ENCODE results near the gene FBXL2. TPM values are rescaled to one million over a fixed set of nuclear protein-coding genes. Genes with fewer than 3 reads are reported as not detected.

Gene FBXL2
- total RNA-seq, 6 experiments from 2014 or later, result 8.1 to 12.2 (median 10.3) TPM

GRCh38 chr3:33236005-33236404 is 41.2 kb upstream of the FBXL2 start:
- DNase-seq, result no peak
- H3K27ac Mint-ChIP-seq, result no peak overlapping the region
- peaks cover 9% of the 10 kb centered on the region; the same call in 1 of the 2 replicates for H3K9me3 Mint-ChIP-seq
- peaks cover 5% of the 10 kb centered on the region for H3K27me3 Mint-ChIP-seq (ENCODE audit: insufficient read depth)
- TF ChIP-seq CTCF (IDR thresholded peaks at IDR 0.05), result no peak
- H3K4me1 Mint-ChIP-seq (ENCODE audit: low read depth), result peaks cover 5% of the 10 kb centered on the region
- no peaks in the 10 kb centered on the region for H3K36me3 Mint-ChIP-seq (ENCODE audit: low read depth)
- no peak overlapping the region for H3K4me3 Mint-ChIP-seq

- Mint-ChIP-seq H3K36me3 (ENCODE audit: low read depth) (no peaks in the 10 kb centered on the region), H3K9me3 (peaks cover 9% of the 10 kb centered on the region; the same call in 1 of the 2 replicates), H3K4me1 (ENCODE audit: low read depth) (no peaks in the 10 kb centered on the region), H3K27ac (no peak overlapping the region), H3K4me3 (no peak overlapping the region), H3K27me3 (ENCODE audit: insufficient read depth) (peaks cover 8% of the 10 kb centered on the region)
- no peak for TF ChIP-seq CTCF (IDR thresholded peaks at IDR 0.05)
- no peak for DNase-seq
These were observed 39.8 kb upstream of the FBXL2 start for GRCh38 chr3:33237439-33237838.

GRCh38 chr3:33238923-33239322 is 38.3 kb upstream of the FBXL2 start:
- Mint-ChIP-seq H3K9me3 (peaks cover 9% of the 10 kb centered on the region; the same call in 1 of the 2 replicates), H3K4me1 (ENCODE audit: low read depth) (no peaks in the 10 kb centered on the region), H3K36me3 (ENCODE audit: low read depth) (no peaks in the 10 kb centered on the region), H3K27me3 (ENCODE audit: insufficient read depth) (peaks cover 7% of the 10 kb centered on the region), H3K4me3 (no peak overlapping the region), H3K27ac (no peak overlapping the region)
- TF ChIP-seq CTCF (IDR thresholded peaks at IDR 0.05), result no peak
- DNase-seq, result no peak

GRCh38 chr3:33240261-33240660 is 37.0 kb upstream of the FBXL2 start:
- TF ChIP-seq CTCF (IDR thresholded peaks at IDR 0.05), result no peak
- H3K27ac Mint-ChIP-seq, result no peak overlapping the region
- no peak for DNase-seq
- no peaks in the 10 kb centered on the region for H3K4me1 Mint-ChIP-seq (ENCODE audit: low read depth)
- H3K36me3 Mint-ChIP-seq (ENCODE audit: low read depth), result no peaks in the 10 kb centered on the region
- H3K9me3 Mint-ChIP-seq, result peaks cover 9% of the 10 kb centered on the region; the same call in 1 of the 2 replicates
- peaks cover 5% of the 10 kb centered on the region for H3K27me3 Mint-ChIP-seq (ENCODE audit: insufficient read depth)
- H3K4me3 Mint-ChIP-seq, result no peak overlapping the region

- no peak for DNase-seq
- no peak for TF ChIP-seq CTCF (IDR thresholded peaks at IDR 0.05)
- Mint-ChIP-seq H3K4me3 (no peak overlapping the region), H3K4me1 (ENCODE audit: low read depth) (no peaks in the 10 kb centered on the region), H3K27me3 (ENCODE audit: insufficient read depth) (peaks cover 9% of the 10 kb centered on the region), H3K36me3 (ENCODE audit: low read depth) (no peaks in the 10 kb centered on the region), H3K9me3 (no peaks in the 10 kb centered on the region), H3K27ac (no peak overlapping the region)
These were observed 30.5 kb upstream of the FBXL2 start for GRCh38 chr3:33246786-33247185.

- Mint-ChIP-seq H3K9me3 (no peaks in the 10 kb centered on the region), H3K27me3 (ENCODE audit: insufficient read depth) (peaks cover 8% of the 10 kb centered on the region), H3K4me3 (no peak overlapping the region), H3K36me3 (ENCODE audit: low read depth) (no peaks in the 10 kb centered on the region), H3K27ac (no peak overlapping the region), H3K4me1 (ENCODE audit: low read depth) (no peaks in the 10 kb centered on the region)
- no peak for DNase-seq
- TF ChIP-seq CTCF (IDR thresholded peaks at IDR 0.05), result no peak
These were observed 26.5 kb upstream of the FBXL2 start for GRCh38 chr3:33250712-33251111.

Data from HFFc6 (cell line).